SH-SY5Y (cell line): ENCODE data around the gene DGAT2.

Experiments
- GATA2 ChIP-seq: IDR thresholded peaks from 2 replicates; pipeline ENCODE4 v1.6.1; 2011; ENCODE audit warnings: mild to moderate bottlenecking, low read depth, low read length
- GATA3 ChIP-seq: IDR thresholded peaks from 2 replicates; pipeline ENCODE4 v1.6.1; 2011; ENCODE audit warnings: low read depth, mild to moderate bottlenecking, low read length, moderate library complexity

DNA sequence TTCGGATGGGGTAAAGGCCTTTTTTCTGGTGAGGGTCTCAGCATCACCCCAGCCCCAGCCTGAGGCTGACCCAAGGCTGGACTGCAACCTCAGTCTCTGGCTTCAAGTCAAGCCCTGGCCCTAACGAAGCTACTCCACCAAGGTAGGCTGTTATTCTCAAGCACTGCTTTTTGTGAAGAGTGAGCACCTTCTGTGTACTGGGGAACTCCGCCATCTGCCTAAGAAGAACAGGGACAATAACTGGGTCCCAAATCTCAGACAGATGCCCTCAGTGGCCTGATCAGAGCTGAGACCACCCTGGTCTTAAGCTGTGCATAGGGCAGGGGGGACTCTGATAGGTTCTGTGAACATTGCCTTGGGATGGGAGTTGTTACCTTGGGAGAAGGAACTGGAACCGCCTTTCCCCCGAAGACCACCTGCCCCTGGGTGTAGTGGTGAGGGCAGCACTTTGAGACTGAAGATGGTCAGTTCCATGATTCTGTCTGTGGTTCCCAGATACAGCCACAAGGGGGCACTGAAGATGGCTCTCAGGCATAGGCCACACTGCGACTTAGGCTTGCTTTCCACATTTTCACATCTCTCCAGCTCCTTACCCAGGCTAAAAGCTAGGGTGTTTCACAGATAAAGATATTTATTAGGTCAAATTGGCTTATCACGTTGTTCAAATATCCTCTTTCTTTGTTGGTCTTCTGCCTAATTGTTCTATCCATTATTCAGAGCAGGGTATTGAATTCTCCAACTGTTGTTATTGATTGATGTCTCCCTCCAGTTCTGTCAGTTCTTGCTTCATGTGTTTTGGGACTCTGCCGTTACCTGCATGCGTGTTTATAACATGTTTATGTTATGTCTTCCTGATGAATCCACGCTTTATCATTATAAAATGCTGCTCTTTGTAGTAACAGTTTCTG lies 34.6 kb downstream of the DGAT2 start:
- no peak for TF ChIP-seq GATA2
- TF ChIP-seq GATA3: no peak
